ENCODE measurements around the gene L3MBTL2.

The L3MBTL2 gene

DNA sequence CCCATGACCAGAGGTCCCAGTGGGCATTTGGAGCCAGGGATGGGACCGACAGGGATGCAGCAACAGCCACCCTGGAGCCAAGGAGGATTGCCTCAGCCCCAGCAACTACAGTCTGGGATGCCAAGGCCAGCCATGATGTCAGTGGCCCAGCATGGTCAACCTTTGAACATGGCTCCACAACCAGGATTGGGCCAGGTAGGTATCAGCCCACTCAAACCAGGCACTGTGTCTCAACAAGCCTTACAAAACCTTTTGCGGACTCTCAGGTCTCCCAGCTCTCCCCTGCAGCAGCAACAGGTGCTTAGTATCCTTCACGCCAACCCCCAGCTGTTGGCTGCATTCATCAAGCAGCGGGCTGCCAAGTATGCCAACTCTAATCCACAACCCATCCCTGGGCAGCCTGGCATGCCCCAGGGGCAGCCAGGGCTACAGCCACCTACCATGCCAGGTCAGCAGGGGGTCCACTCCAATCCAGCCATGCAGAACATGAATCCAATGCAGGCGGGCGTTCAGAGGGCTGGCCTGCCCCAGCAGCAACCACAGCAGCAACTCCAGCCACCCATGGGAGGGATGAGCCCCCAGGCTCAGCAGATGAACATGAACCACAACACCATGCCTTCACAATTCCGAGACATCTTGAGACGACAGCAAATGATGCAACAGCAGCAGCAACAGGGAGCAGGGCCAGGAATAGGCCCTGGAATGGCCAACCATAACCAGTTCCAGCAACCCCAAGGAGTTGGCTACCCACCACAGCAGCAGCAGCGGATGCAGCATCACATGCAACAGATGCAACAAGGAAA is 27.3 kb upstream of the L3MBTL2 start:
- no peak overlapping the region for H3K27ac ChIP-seq
- no peak for TF ChIP-seq CTCF (IDR thresholded peaks at IDR 0.05)
- TF ChIP-seq ZFX (IDR thresholded peaks at IDR 0.05; ENCODE audit: borderline replicate concordance): no peak

DNA sequence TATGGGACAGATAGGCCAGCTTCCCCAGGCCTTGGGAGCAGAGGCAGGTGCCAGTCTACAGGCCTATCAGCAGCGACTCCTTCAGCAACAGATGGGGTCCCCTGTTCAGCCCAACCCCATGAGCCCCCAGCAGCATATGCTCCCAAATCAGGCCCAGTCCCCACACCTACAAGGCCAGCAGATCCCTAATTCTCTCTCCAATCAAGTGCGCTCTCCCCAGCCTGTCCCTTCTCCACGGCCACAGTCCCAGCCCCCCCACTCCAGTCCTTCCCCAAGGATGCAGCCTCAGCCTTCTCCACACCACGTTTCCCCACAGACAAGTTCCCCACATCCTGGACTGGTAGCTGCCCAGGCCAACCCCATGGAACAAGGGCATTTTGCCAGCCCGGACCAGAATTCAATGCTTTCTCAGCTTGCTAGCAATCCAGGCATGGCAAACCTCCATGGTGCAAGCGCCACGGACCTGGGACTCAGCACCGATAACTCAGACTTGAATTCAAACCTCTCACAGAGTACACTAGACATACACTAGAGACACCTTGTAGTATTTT is 26.6 kb upstream of the L3MBTL2 start:
- TF ChIP-seq CTCF (IDR thresholded peaks at IDR 0.05): no peak
- no peak for TF ChIP-seq ZFX (IDR thresholded peaks at IDR 0.05; ENCODE audit: borderline replicate concordance)
- H3K27ac ChIP-seq: no peak overlapping the region

DNA sequence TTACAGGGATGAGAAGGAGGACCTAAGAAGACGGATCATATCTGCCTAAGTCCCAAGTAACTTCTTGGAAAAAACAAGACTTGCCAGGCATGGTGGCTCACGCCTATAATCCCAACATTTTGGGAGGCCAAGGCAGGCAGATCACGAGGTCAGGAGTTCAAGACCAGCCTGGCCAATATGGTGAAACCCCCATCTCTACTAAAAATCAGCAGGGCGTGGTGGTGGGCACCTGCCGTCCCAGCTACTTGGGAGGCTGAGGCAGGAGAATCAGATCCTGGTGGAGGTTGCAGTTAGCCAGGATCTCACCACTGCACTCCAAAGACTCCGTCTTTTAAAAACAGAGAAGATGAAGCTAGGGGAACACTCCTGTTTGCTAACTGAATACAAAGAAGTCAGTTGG is 24.8 kb upstream of the L3MBTL2 start:
- peak overlapping the region; percentile 26; the same call in 1 of the 2 replicates for H3K27ac ChIP-seq

- peak overlapping the region; percentile 26; the same call in 1 of the 2 replicates for H3K27ac ChIP-seq
- no peak for TF ChIP-seq ZFX (IDR thresholded peaks at IDR 0.05; ENCODE audit: borderline replicate concordance)
- no peak for TF ChIP-seq CTCF (IDR thresholded peaks at IDR 0.05)
Observed at GRCh38 chr22:41180926-41181325, 24.2 kb upstream of the L3MBTL2 start.

- no peak for TF ChIP-seq CTCF (IDR thresholded peaks at IDR 0.05)
- no peak for TF ChIP-seq ZFX (IDR thresholded peaks at IDR 0.05; ENCODE audit: borderline replicate concordance)
- peak overlapping the region; percentile 26; the same call in 1 of the 2 replicates for H3K27ac ChIP-seq
Observed at GRCh38 chr22:41181349-41182241, 23.5 kb upstream of the L3MBTL2 start.

- TF ChIP-seq CTCF (IDR thresholded peaks at IDR 0.05) (no peak), ZFX (IDR thresholded peaks at IDR 0.05; ENCODE audit: borderline replicate concordance) (no peak)
- H3K27ac ChIP-seq: no peak overlapping the region
Observed at GRCh38 chr22:41184679-41185078, 20.4 kb upstream of the L3MBTL2 start.

DNA sequence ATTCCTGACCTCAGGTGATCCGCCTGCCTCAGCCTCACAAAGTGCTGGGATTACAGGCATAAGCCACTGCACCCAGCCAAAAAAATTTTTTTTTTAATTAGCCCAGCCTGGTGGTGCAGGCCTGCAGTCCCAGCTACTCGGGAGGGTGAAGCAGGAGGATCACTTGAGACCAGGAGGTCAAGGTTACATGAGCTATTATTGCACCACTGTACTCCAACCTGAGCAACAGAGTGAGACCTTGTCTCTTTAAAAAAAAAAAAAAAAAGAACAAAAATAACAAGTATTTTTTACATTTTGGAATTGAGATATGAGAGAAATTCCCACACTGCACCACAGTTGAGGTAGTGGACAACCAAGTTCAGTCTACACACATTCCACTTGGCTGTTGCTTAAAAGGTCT is 13.6 kb upstream of the L3MBTL2 start:
- TF ChIP-seq ZFX (IDR thresholded peaks at IDR 0.05; ENCODE audit: borderline replicate concordance) (no peak), CTCF (IDR thresholded peaks at IDR 0.05) (no peak)
- H3K27ac ChIP-seq: no peak overlapping the region

Measured in 22Rv1 (cell line).